Tibial artery (tissue), 4 donors: ENCODE results near the gene NCKAP5.
A peak's percentile ranks its signal among the peaks of the same experiment; 100 is the strongest.

Experiments
- DNase-seq, 2 donors: peaks; one replicate each; pipeline ENCODE4 v3.0.0-alpha.2; 2019
- H3K27ac ChIP-seq, 2 donors: fragments of 200-600 bp; sonication (generic) in 1 of 2; 1 replicate in 1 of 2; 2 replicates in 1 of 2; pipeline ENCODE4 v1.5.1; 2018 to 2019; ENCODE audit warnings: mild to moderate bottlenecking in 1 of 2
- H3K27me3 ChIP-seq, 2 donors: fragments of 200-600 bp; sonication (generic) in 1 of 2; one replicate each; pipeline versions ENCODE4 v1.5.1 to v1.6.0; 2016 to 2019
- H3K36me3 ChIP-seq, 3 donors: fragments of 200-600 bp; sonication (generic) in 2 of 3; one replicate each; pipeline ENCODE4 v1.5.1; 2016 to 2019; ENCODE audit warnings: mild to moderate bottlenecking in 2 of 3
- H3K4me1 ChIP-seq, 4 donors: fragments of 200-600 bp; sonication (generic) in 2 of 4; 1 replicate in 3 of 4; 2 replicates in 1 of 4; pipeline ENCODE4 v1.5.1; 2016 to 2019
- H3K4me3 ChIP-seq, 2 donors: fragments of 200-600 bp; sonication (generic) in 1 of 2; 1 replicate in 1 of 2; 2 replicates in 1 of 2; pipeline ENCODE4 v1.5.1; 2018 to 2019; ENCODE audit warnings: mild to moderate bottlenecking in 2 of 2
- H3K9me3 ChIP-seq, 3 donors: fragments of 200-600 bp; sonication (generic) in 1 of 3; one replicate each; pipeline ENCODE4 v1.5.1; 2016 to 2019
- CTCF ChIP-seq, 2 experiments: fragments of 200-600 bp in 1 of 2; fragments of 450-650 bp in 1 of 2; IDR thresholded peaks; one replicate each; pipeline ENCODE4 v1.5.1; 2017 to 2019; ENCODE audit warnings: antibody characterized with exemption in 2 of 2, mild to moderate bottlenecking in 1 of 2, moderate library complexity in 1 of 2
- intact Hi-C: fragments of 100-400 bp; cut with DNase I; formaldehyde crosslinking; loops from one replicate; pipeline ENCODE4 v1.15.0; 2023; ENCODE audit warnings: low total_unique reads

NCKAP5 gene

DNA sequence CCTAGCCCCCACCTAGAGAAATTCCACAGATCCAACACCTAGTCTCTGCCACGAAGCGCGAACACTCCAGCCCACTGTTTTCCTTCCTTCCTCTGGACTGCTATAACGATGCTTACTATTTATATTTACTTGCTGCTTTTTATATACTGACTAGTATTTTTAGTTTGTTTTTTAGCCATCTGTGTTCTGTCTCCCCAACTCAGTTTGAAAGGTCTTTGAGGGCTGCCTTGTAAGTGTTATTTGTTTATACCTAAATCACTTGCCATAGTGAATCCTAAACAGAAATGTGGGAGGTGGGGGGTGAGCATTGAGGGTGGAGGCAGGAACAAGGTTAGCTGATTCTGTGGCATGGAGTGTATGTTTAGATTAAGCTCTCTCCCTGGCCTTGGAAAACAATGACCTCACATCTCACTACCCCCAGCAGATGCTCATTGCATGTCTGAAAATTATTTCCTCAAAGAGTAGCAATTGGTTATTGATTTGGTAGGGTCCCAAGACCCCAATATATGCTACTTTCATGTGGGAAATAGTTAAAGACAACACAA lies 1.1 kb upstream of the NCKAP5 start:
- Histone ChIP-seq H3K27ac (no peak overlapping the region), H3K4me3 (no peak overlapping the region), H3K27me3 (no peaks in the 10 kb centered on the region), H3K9me3 (no peaks in the 10 kb centered on the region), H3K4me1 (peaks cover 0 to 7% (median 0%) of the 10 kb centered on the region in 4 donors), H3K36me3 (no peaks in the 10 kb centered on the region)
- DNase-seq: no peak
- no peak for TF ChIP-seq CTCF (IDR thresholded peaks at IDR 0.05)
- intact Hi-C loops: no loop called here

DNA sequence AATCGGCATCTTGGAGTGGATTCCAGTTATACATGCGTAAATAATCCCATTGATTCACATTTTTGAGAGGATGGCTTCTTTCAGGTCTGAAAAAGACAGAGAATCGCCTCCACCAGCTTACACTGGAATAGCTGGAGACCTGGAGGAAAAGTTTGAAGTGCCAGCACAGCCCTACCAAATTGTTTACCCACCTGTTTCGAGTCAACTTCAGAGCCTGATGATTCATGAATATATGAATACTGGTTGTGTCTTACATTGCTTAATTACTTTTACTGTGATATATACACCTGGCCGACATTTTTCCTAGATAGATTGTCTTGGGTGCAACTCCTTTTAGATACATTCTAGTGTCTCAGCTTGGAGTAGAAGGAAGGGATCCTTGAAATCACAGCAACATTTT lies 335 bp upstream of the NCKAP5 start:
- H3K4me3 ChIP-seq: no peak overlapping the region
- no peaks in the 10 kb centered on the region for H3K36me3 ChIP-seq
- H3K4me1 ChIP-seq: peaks cover 0 to 7% (median 0%) of the 10 kb centered on the region in 4 donors
- no peaks in the 10 kb centered on the region for H3K9me3 ChIP-seq
- TF ChIP-seq CTCF (IDR thresholded peaks at IDR 0.05): no peak
- no peak overlapping the region for H3K27ac ChIP-seq
- no peaks in the 10 kb centered on the region for H3K27me3 ChIP-seq
- no peak for DNase-seq
- intact Hi-C loops: no loop called here

GRCh38 chr2:133562558-133562957 lies 5.7 kb downstream of the NCKAP5 start:
- Histone ChIP-seq H3K4me1 (peaks cover 0 to 7% (median 0%) of the 10 kb centered on the region in 4 donors), H3K27me3 (no peaks in the 10 kb centered on the region), H3K9me3 (no peaks in the 10 kb centered on the region), H3K4me3 (no peak overlapping the region), H3K27ac (no peak overlapping the region), H3K36me3 (no peaks in the 10 kb centered on the region)
- intact Hi-C loops: no loop called here
- TF ChIP-seq CTCF (IDR thresholded peaks at IDR 0.05): no peak
- DNase-seq: no peak

GRCh38 chr2:133561045-133561852 lies 7.0 kb downstream of the NCKAP5 start:
- intact Hi-C loops: no loop called here

GRCh38 chr2:133557614-133558013 lies 10.6 kb downstream of the NCKAP5 start:
- intact Hi-C loops: no loop called here

More at GRCh38 chr2:133561045-133561852, 7.0 kb downstream of the NCKAP5 start:
- Histone ChIP-seq H3K4me1 (no peaks in the 10 kb centered on the region), H3K9me3 (no peaks in the 10 kb centered on the region), H3K36me3 (no peaks in the 10 kb centered on the region), H3K27ac (no peak overlapping the region), H3K4me3 (no peak overlapping the region), H3K27me3 (no peaks in the 10 kb centered on the region)
- peak; percentile 48 to 50 for TF ChIP-seq CTCF (IDR thresholded peaks at IDR 0.05)
- no peak for DNase-seq

More at GRCh38 chr2:133557614-133558013, 10.6 kb downstream of the NCKAP5 start:
- no peak for TF ChIP-seq CTCF (IDR thresholded peaks at IDR 0.05)
- Histone ChIP-seq H3K9me3 (no peaks in the 10 kb centered on the region), H3K4me1 (no peaks in the 10 kb centered on the region), H3K27me3 (no peaks in the 10 kb centered on the region), H3K27ac (no peak overlapping the region), H3K36me3 (no peaks in the 10 kb centered on the region), H3K4me3 (no peak overlapping the region)
- DNase-seq: no peak
